Stimulated activated naive CD8-positive, alpha-beta T cell treated with anti-CD3 and anti-CD28 coated beads, Interleukin-15, Interleukin-2, amounts not matched to agents 100 U/mL and 50 U/mL, for 24 hours (primary cell): ENCODE results near the gene COQ8A.

ENCODE experiments used
- ATAC-seq: fragments of 150-1000 bp; cut with Tn5 transposase; one replicate; pipeline ENCODE4 v1.10.0; 2021
- DNase-seq: peaks from one replicate; pipeline ENCODE4 v3.0.0; 2021

Gene COQ8A

GRCh38 chr1:226974544-226975258 is 34.6 kb downstream of the COQ8A start:
- no peak for ATAC-seq
- DNase-seq: no peak

GRCh38 chr1:226975259-226976250 is 35.5 kb downstream of the COQ8A start:
- ATAC-seq (no peak), DNase-seq (no peak)

GRCh38 chr1:226976276-226976977 is 36.3 kb downstream of the COQ8A start:
- DNase-seq: no peak
- no peak for ATAC-seq

GRCh38 chr1:226976978-226977642 is 37.0 kb downstream of the COQ8A start:
- ATAC-seq (no peak), DNase-seq (no peak)

GRCh38 chr1:226977643-226978431 is 37.7 kb downstream of the COQ8A start:
- ATAC-seq (no peak), DNase-seq (no peak)

- DNase-seq: no peak
- no peak for ATAC-seq
These were observed 38.5 kb downstream of the COQ8A start for GRCh38 chr1:226978432-226979114.

GRCh38 chr1:226979115-226979516 is 39.0 kb downstream of the COQ8A start:
- DNase-seq (no peak), ATAC-seq (no peak)

GRCh38 chr1:226979517-226980121 is 39.5 kb downstream of the COQ8A start:
- DNase-seq: no peak
- ATAC-seq: no peak

GRCh38 chr1:226980122-226980560 is 40.0 kb downstream of the COQ8A start:
- DNase-seq: no peak
- ATAC-seq: no peak

GRCh38 chr1:226980565-226981385 is 40.7 kb downstream of the COQ8A start:
- DNase-seq: no peak
- no peak for ATAC-seq

- ATAC-seq: no peak
- no peak for DNase-seq
These were observed 41.3 kb downstream of the COQ8A start for GRCh38 chr1:226981386-226981817.

- DNase-seq (no peak), ATAC-seq (no peak)
These were observed 41.7 kb downstream of the COQ8A start for GRCh38 chr1:226981838-226982237.

GRCh38 chr1:226982451-226983177 is 42.5 kb downstream of the COQ8A start:
- DNase-seq (no peak), ATAC-seq (no peak)

- no peak for DNase-seq
- no peak for ATAC-seq
These were observed 43.3 kb downstream of the COQ8A start for GRCh38 chr1:226983247-226983991.

GRCh38 chr1:226983992-226984364 is 43.9 kb downstream of the COQ8A start:
- ATAC-seq (no peak), DNase-seq (no peak)

GRCh38 chr1:226984521-226985238 is 44.6 kb downstream of the COQ8A start:
- DNase-seq: no peak

GRCh38 chr1:226985239-226985838 is 45.2 kb downstream of the COQ8A start:
- DNase-seq (no peak), ATAC-seq (no peak)

More at GRCh38 chr1:226984521-226985238, 44.6 kb downstream of the COQ8A start:
- ATAC-seq: no peak
